Stomach (tissue), 4 donors: ENCODE measurements around the gene FAM241B.

ENCODE experiments used
- POLR2A ChIP-seq, 4 donors: fragments of 450-650 bp; IDR thresholded peaks; one replicate each; pipeline ENCODE4 v1.6.1; 2016; ENCODE audit warnings: antibody characterized with exemption in 4 of 4, control low read depth in 2 of 4, mild to moderate bottlenecking in 1 of 4, moderate library complexity in 1 of 4
- TF ChIP-seq, protein P1 (sequence below), 7 experiments: fragments of 450-650 bp in 4 of 7; fragments of 200-600 bp in 3 of 7; sonication (generic) in 3 of 7; IDR thresholded peaks; one replicate each; pipeline ENCODE4 v1.5.1; 2016 to 2019; ENCODE audit warnings: antibody characterized with exemption in 7 of 7, control low read depth in 2 of 7, mild to moderate bottlenecking in 1 of 7

DNA sequence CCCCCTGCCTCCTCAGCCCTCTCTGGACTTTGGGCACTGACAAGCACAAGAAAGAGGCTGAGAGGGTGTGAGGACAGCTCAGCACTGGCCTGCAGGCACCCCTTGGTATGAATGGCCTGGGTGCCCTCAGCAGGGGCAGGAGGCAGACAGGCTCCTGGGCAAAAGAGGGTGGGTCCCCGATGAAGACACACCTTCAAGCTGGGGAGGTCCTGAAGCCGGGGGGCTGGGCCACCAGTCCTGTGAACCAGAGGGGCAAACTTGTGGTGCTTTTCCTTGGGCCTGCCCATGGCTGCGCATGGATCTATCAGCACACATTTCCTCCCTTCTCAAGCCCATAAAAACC lies 22.8 kb downstream of the FAM241B start:
- no peak for TF ChIP-seq POLR2A (IDR thresholded peaks at IDR 0.05)
- TF ChIP-seq, protein P1, sequence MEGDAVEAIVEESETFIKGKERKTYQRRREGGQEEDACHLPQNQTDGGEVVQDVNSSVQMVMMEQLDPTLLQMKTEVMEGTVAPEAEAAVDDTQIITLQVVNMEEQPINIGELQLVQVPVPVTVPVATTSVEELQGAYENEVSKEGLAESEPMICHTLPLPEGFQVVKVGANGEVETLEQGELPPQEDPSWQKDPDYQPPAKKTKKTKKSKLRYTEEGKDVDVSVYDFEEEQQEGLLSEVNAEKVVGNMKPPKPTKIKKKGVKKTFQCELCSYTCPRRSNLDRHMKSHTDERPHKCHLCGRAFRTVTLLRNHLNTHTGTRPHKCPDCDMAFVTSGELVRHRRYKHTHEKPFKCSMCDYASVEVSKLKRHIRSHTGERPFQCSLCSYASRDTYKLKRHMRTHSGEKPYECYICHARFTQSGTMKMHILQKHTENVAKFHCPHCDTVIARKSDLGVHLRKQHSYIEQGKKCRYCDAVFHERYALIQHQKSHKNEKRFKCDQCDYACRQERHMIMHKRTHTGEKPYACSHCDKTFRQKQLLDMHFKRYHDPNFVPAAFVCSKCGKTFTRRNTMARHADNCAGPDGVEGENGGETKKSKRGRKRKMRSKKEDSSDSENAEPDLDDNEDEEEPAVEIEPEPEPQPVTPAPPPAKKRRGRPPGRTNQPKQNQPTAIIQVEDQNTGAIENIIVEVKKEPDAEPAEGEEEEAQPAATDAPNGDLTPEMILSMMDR (IDR thresholded peaks at IDR 0.05), result no peak
